Measurements from ENCODE around the gene MDC1. TPM values are rescaled to one million over a fixed set of nuclear protein-coding genes. Genes with fewer than 3 reads are reported as not detected.

The MDC1 gene
- total and polyA plus RNA-seq, 10 donors, result 7.8 to 47.7 (median 22.1) TPM

DNA sequence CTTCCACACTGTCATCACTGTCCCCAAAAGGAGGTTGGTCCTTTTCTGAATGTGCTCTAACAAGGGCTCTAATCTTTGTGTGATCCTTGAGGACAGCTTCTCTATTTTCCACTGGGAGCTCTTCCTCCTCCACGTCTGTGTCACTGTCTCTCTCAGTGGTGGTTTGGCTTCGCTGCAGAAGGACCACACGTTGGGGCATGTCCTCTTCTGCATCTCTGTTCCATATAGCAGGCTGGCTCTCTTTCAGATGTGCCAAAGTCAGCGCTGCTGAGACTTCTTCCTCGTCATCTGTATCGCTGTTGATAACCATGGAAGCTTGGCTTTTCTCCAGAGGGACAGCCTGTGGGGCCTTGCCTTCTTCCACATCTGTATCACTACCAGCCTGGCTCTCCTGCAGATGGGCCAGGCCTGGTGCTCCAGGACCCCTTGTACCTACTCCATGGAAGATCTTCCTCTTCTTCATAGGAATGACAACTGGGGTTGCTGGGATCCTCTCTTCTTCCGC lies 4.6 kb downstream of the MDC1 start:
- peak; percentile 24 for DNase-seq
- H3K27ac ChIP-seq, result peak overlapping the region in 2 of 8 donors; percentile 13 to 27
- H3K36me3 ChIP-seq, result peaks cover 0 to 79% (median 51%) of the 10 kb centered on the region in 6 donors
- no peaks in the 10 kb centered on the region for H3K27me3 ChIP-seq (replicated peaks in 1 of 7)
- H3K9me3 ChIP-seq, result no peaks in the 10 kb centered on the region
- TF ChIP-seq, protein P1, sequence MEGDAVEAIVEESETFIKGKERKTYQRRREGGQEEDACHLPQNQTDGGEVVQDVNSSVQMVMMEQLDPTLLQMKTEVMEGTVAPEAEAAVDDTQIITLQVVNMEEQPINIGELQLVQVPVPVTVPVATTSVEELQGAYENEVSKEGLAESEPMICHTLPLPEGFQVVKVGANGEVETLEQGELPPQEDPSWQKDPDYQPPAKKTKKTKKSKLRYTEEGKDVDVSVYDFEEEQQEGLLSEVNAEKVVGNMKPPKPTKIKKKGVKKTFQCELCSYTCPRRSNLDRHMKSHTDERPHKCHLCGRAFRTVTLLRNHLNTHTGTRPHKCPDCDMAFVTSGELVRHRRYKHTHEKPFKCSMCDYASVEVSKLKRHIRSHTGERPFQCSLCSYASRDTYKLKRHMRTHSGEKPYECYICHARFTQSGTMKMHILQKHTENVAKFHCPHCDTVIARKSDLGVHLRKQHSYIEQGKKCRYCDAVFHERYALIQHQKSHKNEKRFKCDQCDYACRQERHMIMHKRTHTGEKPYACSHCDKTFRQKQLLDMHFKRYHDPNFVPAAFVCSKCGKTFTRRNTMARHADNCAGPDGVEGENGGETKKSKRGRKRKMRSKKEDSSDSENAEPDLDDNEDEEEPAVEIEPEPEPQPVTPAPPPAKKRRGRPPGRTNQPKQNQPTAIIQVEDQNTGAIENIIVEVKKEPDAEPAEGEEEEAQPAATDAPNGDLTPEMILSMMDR (IDR thresholded peaks at IDR 0.05 in 8 of 11, conservative IDR thresholded peaks at IDR 0.05 in 3 of 11), result no peak
- TF ChIP-seq POLR2A (IDR thresholded peaks at IDR 0.05) (no peak), POLR2AphosphoS5 (IDR thresholded peaks at IDR 0.05) (no peak)
- no peak overlapping the region for H3K4me3 ChIP-seq
- intact Hi-C loops (cut with DNase I; ENCODE audit: low total_unique reads), result no loop called here
- peaks cover 0 to 40% (median 15%) of the 10 kb centered on the region in 6 donors for H3K4me1 ChIP-seq
- WGBS, 5 donors, result 81 to 86% (median 82%) methylated on average over 7 of the region's 7 CpGs

DNA sequence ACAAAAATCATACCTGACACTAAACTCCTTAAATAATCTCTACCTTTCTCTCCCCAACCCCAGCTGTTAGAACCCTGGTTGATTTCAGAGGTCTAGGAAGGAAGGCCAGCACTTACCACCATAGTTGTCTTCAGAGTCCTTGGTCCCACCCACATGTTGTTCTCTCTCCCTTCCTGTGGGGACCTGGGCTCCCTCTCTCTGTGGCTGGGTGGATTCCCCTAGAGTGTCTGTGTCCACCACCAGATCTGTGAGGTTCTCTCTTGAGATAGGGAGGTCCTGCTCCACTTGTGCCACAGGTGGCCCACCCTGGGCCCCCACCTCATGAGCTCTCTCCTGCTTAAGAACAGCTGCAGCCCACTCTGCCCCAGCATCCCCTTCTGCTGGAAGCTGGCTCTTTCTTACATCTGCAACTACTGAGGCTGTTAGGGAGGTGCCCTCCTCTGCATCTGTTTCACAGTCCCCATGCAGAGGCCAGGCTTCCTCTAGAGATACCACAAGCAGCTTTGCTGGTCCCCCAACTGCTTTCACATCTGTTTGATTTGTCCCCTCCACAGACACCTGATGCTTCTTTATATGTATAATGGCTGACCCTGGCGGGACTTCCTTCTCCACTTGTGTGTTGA lies 5.2 kb downstream of the MDC1 start:
- peaks cover 0 to 85% (median 57%) of the 10 kb centered on the region in 6 donors for H3K36me3 ChIP-seq
- H3K27me3 ChIP-seq (replicated peaks in 1 of 7), result no peaks in the 10 kb centered on the region
- no peaks in the 10 kb centered on the region for H3K9me3 ChIP-seq
- TF ChIP-seq POLR2AphosphoS5 (IDR thresholded peaks at IDR 0.05), result no peak
- TF ChIP-seq POLR2A (IDR thresholded peaks at IDR 0.05), result no peak
- TF ChIP-seq, protein P1 (IDR thresholded peaks at IDR 0.05 in 8 of 11, conservative IDR thresholded peaks at IDR 0.05 in 3 of 11), result no peak
- no peak overlapping the region for H3K4me3 ChIP-seq
- DNase-seq, result peak; percentile 28
- peak overlapping the region in 1 of 8 donors; percentile 27 for H3K27ac ChIP-seq
- intact Hi-C loops (cut with DNase I; ENCODE audit: low total_unique reads), result no loop called here
- 46 to 88% (median 68%) methylated on average over 1 of the region's 1 CpG for WGBS, 5 donors
- peaks cover 0 to 40% (median 11%) of the 10 kb centered on the region in 6 donors for H3K4me1 ChIP-seq

DNA sequence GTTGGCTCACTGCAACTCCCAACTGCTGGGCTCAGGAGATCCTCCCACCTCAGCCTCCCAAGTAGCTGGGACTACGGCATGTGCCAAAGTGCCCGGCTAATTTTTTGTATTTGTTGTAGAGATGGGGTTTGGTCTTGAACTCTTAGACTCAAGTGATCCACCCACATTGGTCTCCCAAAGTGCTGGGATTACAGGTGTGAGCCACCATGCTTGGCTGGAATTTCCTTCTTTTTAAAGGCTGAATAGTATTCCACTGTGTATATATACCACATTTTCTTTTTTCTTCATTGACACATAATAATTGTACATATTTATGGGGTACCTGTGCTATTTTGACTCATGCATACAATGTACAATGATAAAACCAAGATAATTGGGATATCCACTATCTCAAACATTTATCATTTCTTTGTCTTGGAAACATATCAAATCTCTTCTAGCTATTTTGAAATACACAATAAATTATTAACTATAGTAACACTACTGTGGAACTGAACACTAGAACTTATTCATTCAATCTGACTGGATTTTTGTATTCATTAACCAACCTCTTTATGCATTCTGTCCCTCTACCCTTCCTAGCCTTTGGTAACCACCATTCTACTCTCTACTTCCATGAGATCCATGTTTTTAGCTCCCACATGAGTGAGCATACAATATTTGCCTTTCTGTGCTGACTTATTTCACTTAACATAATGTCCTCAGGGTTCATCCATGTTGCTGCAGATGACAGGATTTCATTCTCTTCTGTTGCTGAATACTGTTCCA lies 7.8 kb downstream of the MDC1 start:
- intact Hi-C loops (cut with DNase I; ENCODE audit: low total_unique reads), result no loop called here
- Histone ChIP-seq H3K27ac (no peak overlapping the region), H3K4me1 (peaks cover 0 to 16% (median 0%) of the 10 kb centered on the region in 6 donors), H3K4me3 (no peak overlapping the region), H3K27me3 (replicated peaks in 1 of 7) (no peaks in the 10 kb centered on the region), H3K36me3 (peaks cover 0 to 100% (median 61%) of the 10 kb centered on the region in 6 donors), H3K9me3 (no peaks in the 10 kb centered on the region)
- TF ChIP-seq POLR2A (IDR thresholded peaks at IDR 0.05), result no peak
- TF ChIP-seq POLR2AphosphoS5 (IDR thresholded peaks at IDR 0.05), result no peak
- TF ChIP-seq, protein P1 (IDR thresholded peaks at IDR 0.05 in 8 of 11, conservative IDR thresholded peaks at IDR 0.05 in 3 of 11), result no peak
- no peak for DNase-seq
- 95 to 100% (median 96%) methylated on average over 2 of the region's 2 CpGs for WGBS, 5 donors

Data from spleen (tissue), 11 donors.